ENCODE measurements around the gene BCAR1.
"Not testable (repeated sequence)": the region's sequence is repeated elsewhere in the genome, so short reads cannot be mapped to it uniquely, and the experiment has no call there.

- TF ChIP-seq EZH2phosphoT487 (IDR thresholded peaks at IDR 0.05; ENCODE audit: unreplicated experiment); CTCF (conservative IDR thresholded peaks at IDR 0.05; ENCODE audit: low read depth in 2 of 2): not testable (repeated sequence)
- TF ChIP-seq, protein P1, sequence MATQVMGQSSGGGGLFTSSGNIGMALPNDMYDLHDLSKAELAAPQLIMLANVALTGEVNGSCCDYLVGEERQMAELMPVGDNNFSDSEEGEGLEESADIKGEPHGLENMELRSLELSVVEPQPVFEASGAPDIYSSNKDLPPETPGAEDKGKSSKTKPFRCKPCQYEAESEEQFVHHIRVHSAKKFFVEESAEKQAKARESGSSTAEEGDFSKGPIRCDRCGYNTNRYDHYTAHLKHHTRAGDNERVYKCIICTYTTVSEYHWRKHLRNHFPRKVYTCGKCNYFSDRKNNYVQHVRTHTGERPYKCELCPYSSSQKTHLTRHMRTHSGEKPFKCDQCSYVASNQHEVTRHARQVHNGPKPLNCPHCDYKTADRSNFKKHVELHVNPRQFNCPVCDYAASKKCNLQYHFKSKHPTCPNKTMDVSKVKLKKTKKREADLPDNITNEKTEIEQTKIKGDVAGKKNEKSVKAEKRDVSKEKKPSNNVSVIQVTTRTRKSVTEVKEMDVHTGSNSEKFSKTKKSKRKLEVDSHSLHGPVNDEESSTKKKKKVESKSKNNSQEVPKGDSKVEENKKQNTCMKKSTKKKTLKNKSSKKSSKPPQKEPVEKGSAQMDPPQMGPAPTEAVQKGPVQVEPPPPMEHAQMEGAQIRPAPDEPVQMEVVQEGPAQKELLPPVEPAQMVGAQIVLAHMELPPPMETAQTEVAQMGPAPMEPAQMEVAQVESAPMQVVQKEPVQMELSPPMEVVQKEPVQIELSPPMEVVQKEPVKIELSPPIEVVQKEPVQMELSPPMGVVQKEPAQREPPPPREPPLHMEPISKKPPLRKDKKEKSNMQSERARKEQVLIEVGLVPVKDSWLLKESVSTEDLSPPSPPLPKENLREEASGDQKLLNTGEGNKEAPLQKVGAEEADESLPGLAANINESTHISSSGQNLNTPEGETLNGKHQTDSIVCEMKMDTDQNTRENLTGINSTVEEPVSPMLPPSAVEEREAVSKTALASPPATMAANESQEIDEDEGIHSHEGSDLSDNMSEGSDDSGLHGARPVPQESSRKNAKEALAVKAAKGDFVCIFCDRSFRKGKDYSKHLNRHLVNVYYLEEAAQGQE (IDR thresholded peaks at IDR 0.05; ENCODE audit: unreplicated experiment), result not testable (repeated sequence)
These were observed 40.1 kb downstream of the BCAR1 start for GRCh38 chr16:75211286-75211685.
